Sigmoid colon (tissue), 4 donors: Measurements from ENCODE around the gene ILK.

Experiments used
- POLR2AphosphoS5 ChIP-seq, 4 donors: sonication (generic); formaldehyde crosslinking; IDR thresholded peaks; one replicate each; pipeline ENCODE4 v1.6.1; 2017; ENCODE audit warnings: antibody characterized with exemption in 4 of 4
- TF ChIP-seq, protein P1 (sequence below), 4 experiments: fragments of 450-650 bp in 3 of 4; fragments of 200-600 bp in 1 of 4; IDR thresholded peaks; one replicate each; pipeline ENCODE4 v1.5.1; 2016 to 2019; ENCODE audit warnings: antibody characterized with exemption in 4 of 4, mild to moderate bottlenecking in 3 of 4, moderate library complexity in 2 of 4

DNA sequence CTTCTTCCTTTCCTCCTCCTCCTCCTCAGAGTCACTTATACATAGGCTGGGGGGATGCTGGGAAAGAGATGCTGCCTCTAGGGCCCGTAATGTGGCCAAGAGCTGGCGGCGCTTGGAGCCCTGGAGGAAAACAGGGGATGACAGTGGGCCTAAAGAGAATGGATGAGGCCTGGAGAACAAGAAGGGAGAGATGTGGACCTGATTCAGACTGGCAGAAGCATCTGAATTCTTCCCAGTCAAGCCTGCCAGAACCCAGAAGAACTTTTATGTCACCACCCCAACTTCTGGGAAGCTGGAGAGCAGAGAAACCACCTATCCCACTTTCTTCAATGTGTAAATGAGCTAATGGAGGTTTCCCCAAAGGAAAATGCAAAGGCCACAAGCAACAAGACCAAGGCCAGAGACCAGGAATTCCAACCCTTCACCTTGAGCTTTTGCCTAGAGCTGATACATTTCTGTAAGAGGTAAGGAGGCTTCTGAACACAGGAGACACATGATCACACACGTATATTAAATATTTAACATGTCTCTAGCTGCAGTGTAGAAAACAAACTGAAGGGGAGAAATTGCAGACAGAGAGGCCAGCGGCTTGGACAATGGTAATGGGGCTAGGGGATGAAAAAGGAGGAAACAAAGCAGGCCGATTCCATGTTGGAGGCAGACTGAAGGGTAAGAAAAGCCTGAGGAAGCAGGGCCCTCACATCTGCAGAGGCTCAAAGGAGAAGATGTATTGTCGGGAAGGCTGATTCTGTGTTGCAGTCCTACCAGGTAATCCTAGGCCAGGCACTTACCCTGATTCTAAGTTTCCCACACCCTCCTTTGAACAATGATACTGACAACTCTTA, 1.3 kb upstream of the ILK start:
- TF ChIP-seq POLR2AphosphoS5 (IDR thresholded peaks at IDR 0.05): no peak
- TF ChIP-seq, protein P1, sequence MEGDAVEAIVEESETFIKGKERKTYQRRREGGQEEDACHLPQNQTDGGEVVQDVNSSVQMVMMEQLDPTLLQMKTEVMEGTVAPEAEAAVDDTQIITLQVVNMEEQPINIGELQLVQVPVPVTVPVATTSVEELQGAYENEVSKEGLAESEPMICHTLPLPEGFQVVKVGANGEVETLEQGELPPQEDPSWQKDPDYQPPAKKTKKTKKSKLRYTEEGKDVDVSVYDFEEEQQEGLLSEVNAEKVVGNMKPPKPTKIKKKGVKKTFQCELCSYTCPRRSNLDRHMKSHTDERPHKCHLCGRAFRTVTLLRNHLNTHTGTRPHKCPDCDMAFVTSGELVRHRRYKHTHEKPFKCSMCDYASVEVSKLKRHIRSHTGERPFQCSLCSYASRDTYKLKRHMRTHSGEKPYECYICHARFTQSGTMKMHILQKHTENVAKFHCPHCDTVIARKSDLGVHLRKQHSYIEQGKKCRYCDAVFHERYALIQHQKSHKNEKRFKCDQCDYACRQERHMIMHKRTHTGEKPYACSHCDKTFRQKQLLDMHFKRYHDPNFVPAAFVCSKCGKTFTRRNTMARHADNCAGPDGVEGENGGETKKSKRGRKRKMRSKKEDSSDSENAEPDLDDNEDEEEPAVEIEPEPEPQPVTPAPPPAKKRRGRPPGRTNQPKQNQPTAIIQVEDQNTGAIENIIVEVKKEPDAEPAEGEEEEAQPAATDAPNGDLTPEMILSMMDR (IDR thresholded peaks at IDR 0.05): no peak
